Stimulated activated CD8-positive, alpha-beta memory T cell treated with anti-CD3 and anti-CD28 coated beads, Interleukin-4, amount 100 ng/mL, for 1 hour (primary cell): ENCODE results near the gene GPR3.
A peak's percentile ranks its signal among the peaks of the same experiment; 100 is the strongest.

Experiments
- DNase-seq, 2 donors: peaks; one replicate each; pipeline ENCODE4 v3.0.0-alpha.2; 2020; ENCODE audit warnings: low read depth in 2 of 2, low spot score in 1 of 2

GPR3 gene, protein sequence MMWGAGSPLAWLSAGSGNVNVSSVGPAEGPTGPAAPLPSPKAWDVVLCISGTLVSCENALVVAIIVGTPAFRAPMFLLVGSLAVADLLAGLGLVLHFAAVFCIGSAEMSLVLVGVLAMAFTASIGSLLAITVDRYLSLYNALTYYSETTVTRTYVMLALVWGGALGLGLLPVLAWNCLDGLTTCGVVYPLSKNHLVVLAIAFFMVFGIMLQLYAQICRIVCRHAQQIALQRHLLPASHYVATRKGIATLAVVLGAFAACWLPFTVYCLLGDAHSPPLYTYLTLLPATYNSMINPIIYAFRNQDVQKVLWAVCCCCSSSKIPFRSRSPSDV

DNA sequence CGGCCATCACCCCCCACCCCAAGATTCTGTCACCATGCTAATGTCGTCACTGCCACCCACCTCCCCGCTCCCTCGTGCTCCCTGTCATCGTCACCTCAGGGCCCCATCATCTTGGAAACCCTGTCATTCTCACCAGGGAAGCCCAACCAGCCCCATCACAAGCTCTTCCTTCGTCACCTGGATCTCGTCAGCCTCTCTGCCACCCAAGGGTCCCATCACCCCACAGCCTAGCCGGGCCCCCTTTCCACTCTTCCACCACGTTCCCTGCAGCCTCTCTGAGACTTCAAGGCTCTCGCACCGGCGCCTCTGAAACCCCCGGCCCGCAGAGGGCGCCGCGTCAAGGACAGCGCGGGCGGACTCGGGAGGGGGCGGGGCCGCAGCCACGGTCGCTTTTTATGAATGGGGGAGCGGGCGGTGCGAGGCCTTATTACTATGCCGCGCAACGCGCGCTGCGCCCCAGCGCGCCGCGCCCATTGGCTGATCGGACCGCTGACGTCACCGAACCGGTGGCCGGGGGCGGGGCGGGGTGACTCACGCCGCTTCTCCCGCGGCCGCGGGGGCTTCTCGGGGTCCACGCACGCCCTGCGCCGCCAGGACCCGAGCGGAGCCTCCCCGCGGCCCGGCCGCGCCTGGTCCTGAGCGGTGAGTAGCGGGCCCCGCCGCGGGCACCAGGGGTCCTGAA lies at the start of gene GPR3:
Gene GPR3 (plus strand): TSS at position 527 of the 682 bp plus-strand sequence. CDS start 1,177 bp downstream, outside the sequence.
- peak; percentile 75 to 86 for DNase-seq

DNA sequence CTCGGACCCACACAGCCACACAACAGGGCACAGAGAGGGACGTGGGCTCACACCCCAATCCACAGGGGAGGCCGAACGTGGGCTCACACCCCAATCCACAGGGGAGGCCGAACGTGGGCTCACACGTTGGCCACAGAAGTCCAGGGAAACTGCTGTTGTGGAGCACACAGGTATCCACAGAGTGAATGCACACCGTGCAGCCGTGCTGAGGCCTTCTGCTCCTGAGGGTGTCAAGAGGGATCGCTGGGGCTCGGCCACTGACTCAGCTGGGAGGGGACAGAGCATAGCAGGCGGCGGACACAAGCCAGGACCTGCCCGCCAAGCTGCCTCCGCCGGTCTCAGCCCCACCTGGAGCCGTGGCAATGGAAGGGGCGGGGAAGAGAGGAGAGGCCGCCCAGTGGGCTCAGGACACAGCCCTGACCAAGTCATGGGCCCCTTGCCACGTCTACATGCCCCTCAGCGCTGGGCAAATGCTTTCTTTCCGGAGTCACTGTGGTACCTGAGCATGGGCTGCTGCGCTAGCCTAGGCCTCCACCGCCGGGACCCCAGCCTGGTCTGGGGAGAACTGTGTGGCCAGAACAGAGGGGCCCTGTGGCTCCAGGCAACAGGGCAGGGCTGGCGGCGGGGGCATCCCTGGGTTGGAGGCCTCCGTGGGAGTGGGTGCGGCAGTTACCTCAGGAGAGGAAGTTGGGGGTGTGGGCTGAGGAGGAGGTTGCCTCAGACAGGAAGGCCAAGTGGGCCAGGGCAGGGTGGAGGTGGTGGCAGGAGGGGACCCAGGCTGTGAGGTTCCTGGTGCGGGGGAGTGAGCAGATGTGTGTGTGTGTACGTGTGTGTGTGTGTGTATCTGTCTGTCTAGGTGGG lies 49.4 kb upstream of the GPR3 start:
- DNase-seq, result peak in 1 of 2 donors; percentile 54

DNA sequence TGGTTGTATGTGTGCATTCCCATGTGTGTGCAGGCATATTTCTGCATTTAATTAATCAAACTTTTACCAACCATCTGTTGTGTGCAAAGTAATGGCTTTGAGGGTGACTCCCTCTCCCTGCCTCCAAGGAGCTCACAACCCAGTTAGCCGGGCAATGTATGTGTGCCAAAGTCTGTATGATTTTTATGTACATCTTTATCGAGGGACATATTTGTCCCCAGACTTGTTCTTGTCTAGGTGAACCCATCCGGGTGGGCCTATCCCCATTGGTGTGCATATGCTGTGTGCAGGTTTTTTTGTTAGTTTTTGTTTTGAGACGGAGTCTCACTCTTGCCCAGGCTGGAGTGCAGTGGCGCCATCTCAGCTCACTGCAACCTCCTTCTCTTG lies 48.8 kb upstream of the GPR3 start:
- DNase-seq, result no peak

DNA sequence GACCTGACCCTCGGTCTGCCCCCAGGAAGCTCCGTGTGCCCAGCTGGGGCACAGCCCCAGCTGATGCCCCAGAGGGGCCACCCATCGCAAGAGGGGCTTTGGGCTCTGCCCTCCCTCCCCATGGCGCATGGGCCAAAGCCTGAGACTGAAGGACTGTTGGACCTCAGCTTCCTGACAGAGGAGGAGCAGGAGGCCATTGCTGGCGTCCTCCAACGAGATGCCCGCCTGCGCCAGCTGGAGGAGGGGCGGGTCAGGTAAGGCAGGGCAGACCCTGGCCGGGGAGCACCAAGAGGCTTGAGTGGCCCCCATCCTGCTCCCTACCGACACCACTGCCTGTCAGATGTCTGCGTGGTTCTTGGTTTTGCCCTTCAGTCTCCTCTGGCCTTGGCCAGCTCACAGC lies 47.1 kb upstream of the GPR3 start:
- DNase-seq, result no peak

DNA sequence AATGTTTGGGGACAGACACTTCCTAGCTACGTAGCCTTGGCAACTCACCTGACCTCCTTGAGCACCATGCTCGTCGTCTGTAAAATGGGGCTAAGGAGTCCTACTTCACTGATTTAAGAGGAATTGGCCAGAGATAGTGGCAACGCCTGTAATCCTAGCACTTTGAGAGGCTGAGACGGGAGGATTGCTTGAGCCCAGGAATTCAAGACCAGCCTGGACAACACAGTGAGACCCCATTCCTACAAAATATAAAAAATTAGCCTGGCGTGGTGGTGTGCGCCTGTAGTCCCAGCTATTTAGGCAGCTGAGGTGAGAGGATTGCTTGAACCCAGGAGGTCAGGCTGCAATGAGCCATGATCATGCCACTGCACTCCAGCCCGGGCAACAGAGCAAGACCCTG lies 46.1 kb upstream of the GPR3 start:
- no peak for DNase-seq

DNA sequence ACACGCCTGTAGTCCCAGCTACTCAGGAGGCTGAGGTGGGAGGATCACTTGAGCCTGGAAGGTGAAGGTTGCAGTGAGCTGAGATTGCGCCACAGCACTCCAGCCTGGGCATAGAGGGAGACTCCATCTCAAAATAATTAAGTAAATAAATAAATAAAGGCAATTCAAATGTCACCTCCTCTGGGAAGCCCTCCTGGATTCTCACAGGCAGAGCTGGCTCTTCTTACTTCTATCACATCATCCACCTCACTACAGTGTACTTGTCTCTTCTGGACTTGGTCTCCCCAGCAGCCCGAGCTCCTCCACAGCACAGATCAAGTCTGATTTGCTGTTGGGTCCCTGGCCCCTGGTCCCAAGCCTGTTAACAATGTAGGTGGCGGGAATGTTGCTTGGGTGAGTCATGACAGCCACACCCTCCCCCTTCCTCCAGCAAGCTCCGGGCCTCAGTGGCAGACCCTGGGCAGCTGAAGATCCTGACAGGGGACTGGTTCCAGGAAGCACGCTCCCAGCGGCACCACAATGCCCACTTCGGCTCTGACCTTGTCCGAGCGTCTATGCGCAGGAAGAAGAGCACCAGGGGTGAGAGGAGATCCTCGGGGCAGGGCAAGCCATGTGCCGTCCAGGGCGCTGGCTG lies 45.3 kb upstream of the GPR3 start:
- DNase-seq, result no peak

DNA sequence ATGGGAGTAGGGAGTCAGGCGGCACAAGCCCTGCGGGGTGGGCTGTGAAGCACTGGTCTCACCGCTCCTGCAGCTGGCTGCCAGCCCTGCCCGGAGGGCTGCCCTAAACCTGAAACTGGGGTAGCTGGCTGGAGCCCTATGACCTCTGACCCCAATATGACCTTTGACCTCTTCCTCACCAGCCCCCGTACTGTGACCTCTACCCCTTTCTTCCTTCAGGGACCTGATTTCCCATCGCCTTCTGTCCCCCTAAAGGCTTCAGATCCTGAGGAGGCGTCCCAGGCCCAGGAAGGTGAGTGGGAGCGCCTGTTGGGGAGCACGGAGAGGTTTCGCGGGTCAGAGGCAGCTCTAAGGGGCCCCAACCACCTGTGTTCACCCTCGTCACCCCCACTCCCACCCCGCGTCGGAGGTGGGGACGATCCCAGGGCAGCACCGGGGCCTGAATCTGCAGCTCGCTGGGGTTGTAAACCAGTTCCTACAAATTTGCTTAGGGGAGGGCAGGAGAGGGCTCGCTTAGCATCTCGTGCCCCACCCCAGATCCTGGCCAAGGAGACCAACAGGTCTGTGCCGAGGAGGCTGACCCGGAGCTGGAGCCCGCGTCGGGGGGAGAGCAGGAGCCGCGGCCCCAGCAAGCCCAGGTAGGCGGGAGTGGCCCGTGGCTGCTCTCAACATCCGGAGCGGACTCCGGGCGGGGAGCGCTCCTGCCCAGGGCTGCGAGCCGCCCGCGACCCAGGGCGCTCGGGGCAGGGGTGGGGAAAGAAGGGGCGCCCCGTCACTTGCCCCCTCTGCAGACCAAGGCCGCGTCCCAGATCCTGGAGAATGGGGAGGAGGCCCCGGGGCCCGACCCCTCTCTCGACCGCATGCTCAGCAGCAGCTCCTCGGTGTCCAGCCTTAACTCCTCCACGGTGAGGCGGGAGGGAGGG lies 43.3 kb upstream of the GPR3 start:
- DNase-seq, result no peak

DNA sequence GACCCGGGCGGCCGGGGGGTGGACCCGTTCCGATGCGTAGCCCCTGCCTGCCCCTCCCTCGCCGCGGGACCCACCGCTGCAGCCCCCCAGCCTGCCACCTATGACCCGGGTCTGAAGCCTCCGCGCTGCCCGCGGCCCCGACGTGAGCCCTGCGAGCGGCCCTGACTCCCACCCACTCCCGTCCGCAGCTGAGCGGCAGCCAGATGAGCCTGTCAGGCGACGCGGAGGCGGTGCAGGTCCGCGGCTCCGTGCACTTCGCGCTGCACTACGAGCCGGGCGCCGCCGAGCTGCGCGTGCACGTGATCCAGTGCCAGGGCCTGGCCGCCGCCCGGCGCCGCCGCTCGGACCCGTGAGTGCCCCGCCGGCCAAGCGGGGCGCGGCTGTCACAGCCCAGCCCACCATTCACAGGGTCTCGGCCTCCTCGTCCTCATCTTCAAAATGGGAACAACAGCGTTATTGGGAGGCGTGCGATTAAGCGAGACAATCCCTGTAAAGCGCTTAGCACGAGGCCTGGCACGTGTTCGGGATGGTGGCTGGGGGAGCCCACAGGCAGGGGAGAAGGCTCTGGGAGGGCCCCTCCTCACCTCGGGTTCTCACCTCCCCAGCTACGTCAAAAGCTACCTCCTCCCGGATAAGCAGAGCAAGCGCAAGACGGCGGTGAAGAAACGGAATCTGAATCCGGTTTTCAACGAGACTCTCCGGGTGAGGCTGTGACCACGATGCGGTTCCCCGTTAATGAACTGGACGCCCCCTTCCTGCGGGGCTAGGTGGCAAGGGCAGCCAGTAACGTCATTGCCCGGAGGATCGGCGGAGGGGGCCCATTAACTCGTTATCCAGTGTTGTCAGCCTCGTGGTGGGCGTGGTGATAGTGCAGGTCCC lies 42.4 kb upstream of the GPR3 start:
- no peak for DNase-seq

DNA sequence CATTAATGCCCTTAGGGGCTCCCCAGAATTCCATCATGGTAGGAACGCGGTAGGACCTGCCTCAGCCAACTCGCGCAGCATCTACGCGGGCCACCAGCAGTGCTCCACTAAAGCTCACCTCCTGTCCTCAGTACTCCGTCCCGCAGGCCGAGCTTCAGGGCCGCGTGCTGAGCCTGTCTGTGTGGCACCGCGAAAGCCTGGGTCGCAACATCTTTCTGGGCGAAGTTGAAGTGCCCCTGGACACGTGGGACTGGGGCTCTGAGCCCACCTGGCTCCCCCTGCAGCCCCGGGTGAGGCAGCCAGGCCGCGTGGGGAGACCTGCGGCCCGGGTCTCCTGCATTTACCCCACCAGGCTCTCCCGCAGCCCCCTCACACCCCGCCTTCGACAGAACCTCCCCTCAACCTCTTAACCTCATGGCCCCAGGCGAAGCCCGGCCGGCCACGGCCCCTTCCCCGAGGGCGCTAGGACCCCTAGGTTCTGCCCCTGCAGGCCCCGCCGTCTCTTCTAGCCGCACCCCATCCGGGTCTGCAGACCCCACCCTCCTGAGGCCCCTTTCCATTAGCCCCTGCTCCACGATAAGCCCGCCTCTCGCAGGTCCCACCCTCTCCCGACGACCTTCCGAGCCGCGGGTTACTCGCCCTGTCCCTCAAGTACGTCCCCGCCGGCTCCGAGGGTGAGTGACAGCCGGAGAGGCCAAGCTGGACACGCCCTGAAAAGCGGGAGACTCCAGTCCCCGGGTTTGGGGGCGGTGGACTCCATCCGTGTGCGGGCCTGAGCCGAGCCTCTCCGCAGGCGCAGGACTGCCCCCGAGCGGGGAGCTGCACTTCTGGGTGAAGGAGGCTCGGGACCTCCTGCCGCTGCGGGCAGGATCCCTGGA lies 41.5 kb upstream of the GPR3 start:
- DNase-seq, result no peak

DNA sequence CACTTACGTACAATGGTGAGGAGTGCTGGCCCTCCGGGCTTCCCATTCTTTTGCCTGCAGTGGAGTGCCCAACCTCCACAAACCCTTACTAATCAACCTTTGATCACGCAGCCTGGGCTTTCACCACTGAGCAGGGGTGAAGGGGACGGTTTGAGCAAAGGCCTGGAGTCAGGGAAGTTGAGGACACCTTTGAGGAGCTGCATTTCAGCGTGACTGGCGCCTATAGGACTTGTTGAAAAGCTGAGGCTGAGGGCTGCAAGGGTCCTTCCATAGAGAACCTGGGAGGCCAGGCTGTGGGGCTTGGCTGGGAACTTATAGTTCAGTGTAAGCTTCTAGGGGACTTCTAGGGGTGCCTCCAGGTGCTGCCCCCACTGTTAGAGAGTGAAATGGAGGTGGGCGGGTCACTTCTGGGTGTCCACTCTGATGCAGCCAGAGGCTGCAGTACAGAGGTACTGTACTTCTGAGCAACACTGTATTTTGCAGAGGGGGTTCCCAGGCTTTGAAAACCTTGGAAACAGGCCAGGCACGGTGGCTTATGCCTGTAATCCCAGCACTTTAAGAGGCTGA lies 40.8 kb upstream of the GPR3 start:
- DNase-seq, result no peak

DNA sequence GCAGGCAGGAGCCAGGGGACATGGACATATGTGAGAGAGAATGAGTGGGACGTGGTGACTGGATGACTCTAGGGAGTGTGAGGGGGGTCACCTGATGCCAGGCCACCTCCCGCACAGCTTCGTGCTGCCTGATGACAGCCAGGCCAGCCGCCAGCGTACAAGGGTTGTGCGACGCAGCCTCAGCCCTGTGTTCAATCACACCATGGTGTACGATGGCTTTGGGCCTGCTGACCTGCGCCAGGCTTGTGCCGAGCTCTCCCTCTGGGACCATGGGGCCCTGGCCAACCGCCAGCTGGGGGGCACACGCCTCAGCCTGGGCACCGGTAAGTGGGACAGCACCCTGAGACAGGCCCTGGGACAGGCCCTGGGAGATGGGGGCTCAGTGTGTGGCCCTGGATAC lies 39.3 kb upstream of the GPR3 start:
- no peak for DNase-seq

DNA sequence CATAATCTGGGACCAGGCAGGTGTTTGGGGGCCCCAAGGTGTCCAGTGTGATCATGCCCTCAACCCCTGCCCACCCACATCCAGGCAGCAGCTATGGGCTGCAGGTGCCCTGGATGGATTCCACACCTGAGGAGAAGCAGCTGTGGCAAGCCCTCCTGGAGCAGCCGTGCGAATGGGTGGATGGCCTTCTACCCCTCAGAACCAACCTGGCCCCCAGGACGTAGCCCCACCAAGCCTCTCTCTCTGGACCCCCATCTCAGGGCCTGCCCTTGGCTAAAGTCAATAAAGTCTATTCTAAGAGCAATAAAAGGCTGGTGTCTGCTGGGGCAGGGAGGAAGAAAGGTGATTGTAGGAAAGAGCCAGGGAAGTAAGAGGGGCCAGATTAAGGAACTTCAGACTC lies 38.8 kb upstream of the GPR3 start:
- no peak for DNase-seq

DNA sequence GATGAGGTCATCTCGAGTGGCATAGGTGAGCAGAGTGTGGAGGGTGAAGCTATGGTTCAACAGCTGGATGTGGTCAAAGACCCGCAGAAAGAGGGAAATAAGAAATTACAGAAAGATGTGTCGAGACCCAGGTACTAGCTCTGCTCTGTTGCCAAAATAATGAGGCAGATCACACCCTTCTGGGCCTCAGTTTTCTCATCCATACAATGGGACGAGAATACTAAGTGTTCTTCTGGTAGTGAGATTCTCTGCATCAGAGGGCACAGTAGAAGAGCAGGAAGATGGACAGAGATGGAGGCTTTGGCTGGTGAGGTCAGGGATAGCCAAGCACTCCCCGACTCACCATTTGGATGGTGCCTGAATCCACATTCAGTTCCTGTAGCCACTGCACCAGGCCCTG lies 36.7 kb upstream of the GPR3 start:
- DNase-seq, result no peak

DNA sequence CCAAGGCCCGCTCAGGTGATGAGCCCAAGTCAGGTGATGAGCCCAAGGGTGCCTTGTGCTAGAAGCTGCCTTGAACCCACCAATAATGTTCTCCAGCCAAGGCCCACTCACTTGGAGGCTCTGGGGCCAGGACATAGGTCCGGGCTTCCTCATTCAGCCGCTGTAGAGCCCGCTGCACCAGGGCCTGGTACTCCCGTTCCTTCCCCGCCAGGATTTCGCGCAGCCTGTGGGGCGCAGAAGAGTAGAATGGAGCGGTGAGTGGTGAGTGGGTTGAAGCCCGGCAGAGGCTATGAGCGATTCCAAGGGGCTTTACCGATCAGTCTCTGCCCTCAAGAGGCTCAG lies 36.2 kb upstream of the GPR3 start:
- DNase-seq, result no peak

DNA sequence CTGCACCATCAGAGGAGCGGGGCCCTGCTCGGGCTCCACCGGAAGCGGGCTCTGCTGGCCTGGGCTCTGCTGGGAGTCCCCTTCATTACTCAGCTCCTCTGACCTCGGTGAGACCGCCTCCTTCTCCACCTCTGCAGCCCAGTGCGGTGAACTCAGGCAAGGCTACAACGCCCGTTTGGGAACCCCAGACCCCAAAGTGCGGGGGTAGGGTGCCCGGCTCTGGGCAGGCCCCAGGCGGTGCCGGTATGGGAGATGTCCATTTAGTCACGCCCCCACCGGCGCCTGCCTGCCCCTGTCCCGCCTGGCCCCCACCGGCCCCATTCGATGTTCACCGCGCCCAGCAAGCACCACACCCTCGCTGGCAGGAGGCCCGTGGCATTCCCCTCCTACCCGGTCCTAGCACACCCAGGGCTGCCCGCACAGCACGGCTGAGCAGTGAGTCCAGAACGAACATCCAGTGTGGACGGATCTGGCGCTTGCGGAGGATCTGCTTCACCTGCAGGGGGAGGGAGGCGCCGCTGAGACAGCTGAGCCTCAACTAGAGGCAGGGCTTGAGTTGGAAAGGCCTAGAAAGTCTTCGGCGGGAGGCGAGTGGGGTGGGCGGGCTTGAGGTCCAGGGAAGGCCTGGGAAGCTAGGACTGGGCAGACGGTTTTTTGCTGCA lies 35.7 kb upstream of the GPR3 start:
- DNase-seq, result no peak

DNA sequence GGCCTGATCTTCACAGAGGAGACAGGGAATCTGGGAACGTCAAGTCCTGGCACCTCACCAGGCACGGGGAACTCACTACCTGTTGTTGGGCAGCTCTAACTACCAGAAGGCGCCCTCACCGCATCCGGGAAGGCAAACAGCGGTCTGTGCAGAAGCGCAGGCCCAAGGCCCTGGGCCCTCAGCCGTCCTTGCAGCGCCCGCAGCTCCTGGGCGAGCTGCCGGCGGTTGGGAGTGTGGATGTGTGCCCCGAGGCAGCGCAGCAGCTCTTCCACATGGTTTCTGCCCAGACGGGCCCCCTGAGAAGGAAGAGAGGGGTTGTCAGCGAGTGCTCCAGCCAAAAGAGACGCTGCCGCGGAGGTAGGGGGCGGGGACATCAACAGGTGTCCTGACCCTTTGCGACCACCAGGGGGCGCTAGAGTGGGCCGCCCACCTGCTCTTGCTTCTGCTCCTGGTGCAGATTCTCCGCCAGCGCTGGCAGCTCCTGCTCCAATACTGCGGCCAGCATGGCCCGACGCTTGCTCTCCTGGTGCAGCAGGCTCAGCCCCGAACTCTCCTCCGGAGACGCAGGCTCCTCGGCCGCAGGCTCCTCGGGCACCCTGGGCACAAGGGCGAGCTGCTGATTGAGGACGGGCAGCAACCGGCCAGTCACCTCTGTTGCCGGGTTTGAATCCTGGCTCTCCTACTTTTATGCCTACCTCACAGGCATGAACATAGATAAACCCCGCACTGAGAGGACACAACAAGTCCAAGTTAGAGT lies 35.0 kb upstream of the GPR3 start:
- DNase-seq, result peak; percentile 59 to 70
